Cardiac fibroblast (primary cell): ENCODE data around the gene ARHGAP6.

Experiments
- DNase-seq, 2 donors: peaks; one replicate each; pipeline versions ENCODE4 v3.0.0 to v3.0.0-alpha.2; 2010; ENCODE audit warnings: low read depth in 2 of 2
- H3K4me3 ChIP-seq, 2 donors: replicated peaks in 1 of 2; 1 replicate in 1 of 2; 2 replicates in 1 of 2; pipeline ENCODE4 v1.5.1; 2011; ENCODE audit warnings: low read depth in 2 of 2, low read length in 2 of 2, mild to moderate bottlenecking in 2 of 2, moderate library complexity in 1 of 2
- CTCF ChIP-seq: IDR thresholded peaks from one replicate; pipeline ENCODE4 v1.5.1; 2011; ENCODE audit warnings: low read depth, mild to moderate bottlenecking, low read length, inconsistent platforms

Gene ARHGAP6

DNA sequence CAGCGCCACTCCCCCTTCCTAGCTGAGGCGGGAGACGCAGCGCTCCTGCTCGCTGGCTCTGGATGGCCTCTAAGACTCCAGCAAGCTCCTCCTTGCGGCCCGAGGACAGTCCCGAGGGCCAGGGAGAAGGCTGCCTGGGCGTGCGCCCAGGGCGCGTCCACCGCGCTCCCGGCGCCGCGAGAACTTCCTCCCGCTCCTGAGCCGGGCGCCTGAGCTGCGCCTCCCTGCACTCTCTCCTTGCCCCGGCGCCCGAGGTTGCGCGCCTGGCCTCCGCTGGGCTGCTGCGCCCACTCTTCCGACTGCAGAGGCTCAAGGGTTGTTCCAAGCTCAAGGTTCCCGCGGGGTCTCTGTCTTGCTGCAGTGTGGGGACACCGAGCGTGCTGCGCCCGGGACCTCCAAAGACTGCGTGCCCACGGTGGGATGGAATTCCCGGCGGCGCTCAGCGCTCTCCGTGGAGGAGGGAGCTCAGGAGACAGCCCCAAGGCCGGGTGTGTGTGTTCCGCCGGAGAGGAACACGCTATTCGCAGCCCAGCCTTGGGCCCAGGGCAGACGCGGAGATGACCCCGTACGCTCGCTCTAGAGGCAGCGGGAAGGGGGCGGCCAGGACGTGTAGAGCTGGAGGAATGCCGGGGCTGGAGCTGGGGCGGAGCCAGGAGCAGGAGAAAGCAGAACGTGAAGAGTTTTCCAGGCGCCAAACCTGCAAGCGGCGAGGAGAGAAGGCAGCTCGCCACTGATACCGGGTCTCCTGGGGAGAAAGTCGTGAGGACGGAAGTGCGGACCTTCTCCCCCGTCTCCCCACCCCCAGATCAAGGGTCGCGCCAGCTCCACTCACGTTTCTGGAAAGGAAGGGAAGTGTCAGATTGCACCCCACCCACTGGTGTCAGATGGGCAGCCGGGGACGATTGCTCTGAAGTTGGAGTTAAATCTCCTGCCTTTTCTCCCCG is at the start of gene ARHGAP6:
Gene ARHGAP6 (minus strand): TSS at position 753 of the 944 bp plus-strand sequence. CDS start 1,092 bp downstream, outside the sequence.
- no peak for TF ChIP-seq CTCF
- H3K4me3 ChIP-seq: peak within 1 kb of the TSS; percentile 45 to 52
- peak; percentile 63 to 72 for DNase-seq

DNA sequence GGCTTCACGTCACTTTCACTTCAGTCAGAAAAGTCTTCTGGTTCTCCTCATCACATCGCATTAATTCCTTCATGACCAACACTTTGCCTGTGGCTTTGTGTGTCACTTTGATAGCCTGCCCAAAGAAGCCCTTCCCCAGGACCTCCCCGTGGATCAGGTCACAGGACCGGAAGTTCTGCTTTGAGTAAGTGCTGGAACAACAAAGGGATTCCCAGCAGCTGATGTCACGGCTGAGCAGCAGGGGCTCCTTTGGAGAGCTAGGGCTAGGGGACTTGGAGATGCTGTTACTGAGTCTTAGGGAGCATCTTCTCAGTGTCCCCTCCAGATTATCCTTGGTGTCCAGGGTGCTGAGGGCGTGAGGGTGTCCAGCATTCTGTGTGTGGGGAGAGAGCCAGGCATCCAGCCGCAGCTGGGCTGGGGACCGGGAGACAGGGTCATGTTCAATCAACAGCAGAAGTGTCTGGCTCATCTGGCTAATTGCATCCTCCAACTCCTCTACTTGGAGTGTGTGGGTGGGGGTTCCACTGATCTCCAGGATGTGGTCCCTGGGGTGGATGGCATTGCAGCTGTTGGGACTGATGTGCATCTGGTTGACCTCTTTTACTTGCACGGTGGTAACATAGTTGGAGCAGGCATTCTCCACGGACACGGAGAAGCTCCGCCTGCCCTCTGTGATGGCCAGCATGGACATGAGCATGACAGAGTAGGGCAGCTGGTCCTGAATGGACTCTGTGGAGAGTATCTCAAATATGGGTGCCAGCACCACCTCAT is 39.2 kb upstream of the ARHGAP6 start:
- H3K4me3 ChIP-seq: no peak overlapping the region
- peak; percentile 26 to 44 for DNase-seq
- TF ChIP-seq CTCF: no peak

DNA sequence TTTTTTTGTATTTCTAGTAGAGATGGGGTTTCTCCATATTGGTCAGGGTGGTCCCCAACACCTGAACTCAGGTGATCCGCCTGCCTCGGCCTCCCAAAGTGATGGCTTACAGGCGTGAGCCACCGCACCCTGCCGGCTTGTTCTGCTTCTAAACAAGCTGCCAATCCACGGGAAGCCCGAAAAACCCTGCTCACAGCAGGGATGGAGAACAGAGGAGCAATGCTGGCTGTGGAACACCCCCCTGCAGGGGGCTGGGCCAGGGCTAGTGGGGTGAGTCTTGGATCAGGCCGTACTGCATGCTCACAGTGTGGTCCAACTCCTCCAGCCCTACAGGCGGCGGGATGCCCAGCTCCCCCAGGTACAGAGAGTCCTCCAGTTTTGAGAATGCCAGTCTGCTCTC is 38.1 kb upstream of the ARHGAP6 start:
- no peak overlapping the region for H3K4me3 ChIP-seq
- DNase-seq: no peak
- no peak for TF ChIP-seq CTCF

- no peak for TF ChIP-seq CTCF
- no peak for DNase-seq
- no peak overlapping the region for H3K4me3 ChIP-seq
These were observed 37.4 kb upstream of the ARHGAP6 start for GRCh38 chrX:11702965-11703631.

- no peak for DNase-seq
- TF ChIP-seq CTCF: no peak
- no peak overlapping the region for H3K4me3 ChIP-seq
These were observed 36.7 kb upstream of the ARHGAP6 start for GRCh38 chrX:11702420-11702819.

DNA sequence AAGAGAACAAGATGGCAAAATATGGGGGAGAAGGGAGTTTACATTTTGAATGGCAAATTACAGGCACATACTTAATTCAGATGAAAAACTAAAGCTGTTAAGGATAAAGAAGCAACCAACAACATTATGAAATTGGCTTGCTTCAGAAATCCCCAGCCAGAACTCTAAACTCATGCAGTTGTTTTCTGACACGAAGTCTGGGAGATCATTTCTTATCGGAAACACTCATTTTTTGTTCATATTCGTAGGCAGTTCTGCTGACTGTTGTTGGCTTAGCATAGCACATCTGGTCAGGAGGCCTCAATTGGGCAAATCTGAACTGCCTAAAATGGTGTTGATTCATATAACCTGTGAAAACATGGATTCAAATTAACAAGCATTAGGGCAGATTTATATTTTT is 33.0 kb upstream of the ARHGAP6 start:
- H3K4me3 ChIP-seq: no peak overlapping the region
- no peak for TF ChIP-seq CTCF
- peak in 1 of 2 donors; percentile 51 for DNase-seq
